ENCODE results near the gene ZNF219. TPM values are rescaled to one million over a fixed set of nuclear protein-coding genes. Genes with fewer than 3 reads are reported as not detected.

Gene ZNF219
- total RNA-seq, 1 donor from 2014 or later, result 143 TPM

- no peaks in the 10 kb centered on the region for H3K27me3 Mint-ChIP-seq (ENCODE audit: low read depth)
- peak overlapping the region; percentile 13 for H3K4me3 Mint-ChIP-seq
- H3K36me3 Mint-ChIP-seq (ENCODE audit: low read depth), result no peaks in the 10 kb centered on the region
Observed at GRCh38 chr14:21109377-21110138, 11.1 kb upstream of the ZNF219 start.

GRCh38 chr14:21108791-21109190 is 10.3 kb upstream of the ZNF219 start:
- Mint-ChIP-seq H3K9me3 (no peaks in the 10 kb centered on the region), H3K4me1 (peaks cover 31% of the 10 kb centered on the region), H3K27me3 (ENCODE audit: low read depth) (no peaks in the 10 kb centered on the region), H3K4me3 (no peak overlapping the region), H3K27ac (ENCODE audit: unreplicated experiment) (no peak overlapping the region), H3K36me3 (ENCODE audit: low read depth) (no peaks in the 10 kb centered on the region)
- no peak for TF ChIP-seq CTCF (conservative IDR thresholded peaks at IDR 0.05)
- no peak for DNase-seq (ENCODE audit: low read depth, low spot score)

More at GRCh38 chr14:21109377-21110138, 11.1 kb upstream of the ZNF219 start:
- peaks cover 26% of the 10 kb centered on the region for H3K4me1 Mint-ChIP-seq
- no peak for DNase-seq (ENCODE audit: low read depth, low spot score)
- TF ChIP-seq CTCF (conservative IDR thresholded peaks at IDR 0.05), result no peak
- H3K9me3 Mint-ChIP-seq, result no peaks in the 10 kb centered on the region
- no peak overlapping the region for H3K27ac Mint-ChIP-seq (ENCODE audit: unreplicated experiment)

GRCh38 chr14:21107283-21107800 is 8.9 kb upstream of the ZNF219 start:
- H3K4me1 Mint-ChIP-seq, result peaks cover 41% of the 10 kb centered on the region
- TF ChIP-seq CTCF (conservative IDR thresholded peaks at IDR 0.05), result no peak
- peak overlapping the region; percentile 68 for H3K27ac Mint-ChIP-seq (ENCODE audit: unreplicated experiment)

GRCh38 chr14:21106498-21107282 is 8.2 kb upstream of the ZNF219 start:
- peak; percentile 85 for DNase-seq (ENCODE audit: low read depth, low spot score)
- Mint-ChIP-seq H3K4me3 (peak overlapping the region; percentile 76), H3K36me3 (ENCODE audit: low read depth) (no peaks in the 10 kb centered on the region), H3K27ac (ENCODE audit: unreplicated experiment) (peak overlapping the region; percentile 92), H3K4me1 (peaks cover 44% of the 10 kb centered on the region), H3K27me3 (ENCODE audit: low read depth) (no peaks in the 10 kb centered on the region), H3K9me3 (no peaks in the 10 kb centered on the region)
- TF ChIP-seq CTCF (conservative IDR thresholded peaks at IDR 0.05), result peak; percentile 87

More at GRCh38 chr14:21107283-21107800, 8.9 kb upstream of the ZNF219 start:
- DNase-seq (ENCODE audit: low read depth, low spot score), result no peak
- no peaks in the 10 kb centered on the region for H3K36me3 Mint-ChIP-seq (ENCODE audit: low read depth)
- H3K9me3 Mint-ChIP-seq, result no peaks in the 10 kb centered on the region
- peak overlapping the region; percentile 76 for H3K4me3 Mint-ChIP-seq
- H3K27me3 Mint-ChIP-seq (ENCODE audit: low read depth), result no peaks in the 10 kb centered on the region

GRCh38 chr14:21106176-21106497 is 7.7 kb upstream of the ZNF219 start:
- peak overlapping the region; percentile 92 for H3K27ac Mint-ChIP-seq (ENCODE audit: unreplicated experiment)
- peaks cover 44% of the 10 kb centered on the region for H3K4me1 Mint-ChIP-seq

More at GRCh38 chr14:21106176-21106497, 7.7 kb upstream of the ZNF219 start:
- no peak for DNase-seq (ENCODE audit: low read depth, low spot score)
- H3K4me3 Mint-ChIP-seq, result peak overlapping the region; percentile 76
- H3K36me3 Mint-ChIP-seq (ENCODE audit: low read depth), result no peaks in the 10 kb centered on the region
- TF ChIP-seq CTCF (conservative IDR thresholded peaks at IDR 0.05), result no peak
- H3K27me3 Mint-ChIP-seq (ENCODE audit: low read depth), result no peaks in the 10 kb centered on the region
- H3K9me3 Mint-ChIP-seq, result no peaks in the 10 kb centered on the region
